ENCODE data around the gene MIOS.

DNA sequence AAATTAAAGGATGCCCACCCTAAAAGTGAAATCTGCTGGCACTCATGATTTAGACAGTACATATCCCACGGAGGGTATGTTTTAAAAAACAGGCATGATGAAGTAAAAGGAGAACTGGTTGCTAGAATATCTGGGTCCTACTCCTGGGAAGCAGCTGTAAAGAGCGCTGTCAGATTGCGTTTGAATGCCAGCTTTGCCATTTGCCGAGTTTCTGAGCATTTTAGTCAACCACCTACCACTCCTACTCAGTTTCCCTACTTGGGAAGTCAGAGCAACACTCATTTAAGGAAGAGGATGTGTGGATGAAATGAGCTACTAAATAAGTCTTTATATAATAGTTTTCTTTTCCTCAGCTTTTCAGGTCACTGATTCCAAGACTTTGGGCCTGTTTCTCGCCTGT lies 72.7 kb downstream of the MIOS start:
- TF ChIP-seq MXD4 (CRISPR knock-in tag; IDR thresholded peaks at IDR 0.05; ENCODE audit: borderline replicate concordance), result no peak
- TF ChIP-seq, protein P1, sequence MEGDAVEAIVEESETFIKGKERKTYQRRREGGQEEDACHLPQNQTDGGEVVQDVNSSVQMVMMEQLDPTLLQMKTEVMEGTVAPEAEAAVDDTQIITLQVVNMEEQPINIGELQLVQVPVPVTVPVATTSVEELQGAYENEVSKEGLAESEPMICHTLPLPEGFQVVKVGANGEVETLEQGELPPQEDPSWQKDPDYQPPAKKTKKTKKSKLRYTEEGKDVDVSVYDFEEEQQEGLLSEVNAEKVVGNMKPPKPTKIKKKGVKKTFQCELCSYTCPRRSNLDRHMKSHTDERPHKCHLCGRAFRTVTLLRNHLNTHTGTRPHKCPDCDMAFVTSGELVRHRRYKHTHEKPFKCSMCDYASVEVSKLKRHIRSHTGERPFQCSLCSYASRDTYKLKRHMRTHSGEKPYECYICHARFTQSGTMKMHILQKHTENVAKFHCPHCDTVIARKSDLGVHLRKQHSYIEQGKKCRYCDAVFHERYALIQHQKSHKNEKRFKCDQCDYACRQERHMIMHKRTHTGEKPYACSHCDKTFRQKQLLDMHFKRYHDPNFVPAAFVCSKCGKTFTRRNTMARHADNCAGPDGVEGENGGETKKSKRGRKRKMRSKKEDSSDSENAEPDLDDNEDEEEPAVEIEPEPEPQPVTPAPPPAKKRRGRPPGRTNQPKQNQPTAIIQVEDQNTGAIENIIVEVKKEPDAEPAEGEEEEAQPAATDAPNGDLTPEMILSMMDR (IDR thresholded peaks at IDR 0.05), result no peak
- TF ChIP-seq SP1 (CRISPR knock-in tag; conservative IDR thresholded peaks at IDR 0.05), result no peak
- TF ChIP-seq ZNF232 (CRISPR knock-in tag; IDR thresholded peaks at IDR 0.05), result no peak
- TF ChIP-seq, protein P2, sequence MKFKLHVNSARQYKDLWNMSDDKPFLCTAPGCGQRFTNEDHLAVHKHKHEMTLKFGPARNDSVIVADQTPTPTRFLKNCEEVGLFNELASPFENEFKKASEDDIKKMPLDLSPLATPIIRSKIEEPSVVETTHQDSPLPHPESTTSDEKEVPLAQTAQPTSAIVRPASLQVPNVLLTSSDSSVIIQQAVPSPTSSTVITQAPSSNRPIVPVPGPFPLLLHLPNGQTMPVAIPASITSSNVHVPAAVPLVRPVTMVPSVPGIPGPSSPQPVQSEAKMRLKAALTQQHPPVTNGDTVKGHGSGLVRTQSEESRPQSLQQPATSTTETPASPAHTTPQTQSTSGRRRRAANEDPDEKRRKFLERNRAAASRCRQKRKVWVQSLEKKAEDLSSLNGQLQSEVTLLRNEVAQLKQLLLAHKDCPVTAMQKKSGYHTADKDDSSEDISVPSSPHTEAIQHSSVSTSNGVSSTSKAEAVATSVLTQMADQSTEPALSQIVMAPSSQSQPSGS (CRISPR knock-in tag; IDR thresholded peaks at IDR 0.05; ENCODE audit: borderline replicate concordance, low read depth), result no peak
- no peak for TF ChIP-seq NFYB (CRISPR knock-in tag; conservative IDR thresholded peaks at IDR 0.05; ENCODE audit: low read depth)
- TF ChIP-seq, protein P3, sequence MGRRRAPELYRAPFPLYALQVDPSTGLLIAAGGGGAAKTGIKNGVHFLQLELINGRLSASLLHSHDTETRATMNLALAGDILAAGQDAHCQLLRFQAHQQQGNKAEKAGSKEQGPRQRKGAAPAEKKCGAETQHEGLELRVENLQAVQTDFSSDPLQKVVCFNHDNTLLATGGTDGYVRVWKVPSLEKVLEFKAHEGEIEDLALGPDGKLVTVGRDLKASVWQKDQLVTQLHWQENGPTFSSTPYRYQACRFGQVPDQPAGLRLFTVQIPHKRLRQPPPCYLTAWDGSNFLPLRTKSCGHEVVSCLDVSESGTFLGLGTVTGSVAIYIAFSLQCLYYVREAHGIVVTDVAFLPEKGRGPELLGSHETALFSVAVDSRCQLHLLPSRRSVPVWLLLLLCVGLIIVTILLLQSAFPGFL (CRISPR knock-in tag; IDR thresholded peaks at IDR 0.05; ENCODE audit: borderline replicate concordance), result no peak
- TF ChIP-seq, protein P4, sequence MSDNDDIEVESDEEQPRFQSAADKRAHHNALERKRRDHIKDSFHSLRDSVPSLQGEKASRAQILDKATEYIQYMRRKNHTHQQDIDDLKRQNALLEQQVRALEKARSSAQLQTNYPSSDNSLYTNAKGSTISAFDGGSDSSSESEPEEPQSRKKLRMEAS (CRISPR knock-in tag; IDR thresholded peaks at IDR 0.05), result no peak
- no peak for TF ChIP-seq FOXJ3 (CRISPR knock-in tag; IDR thresholded peaks at IDR 0.05; ENCODE audit: borderline replicate concordance)

All from WTC11 (cell line).